CD4-positive, alpha-beta memory T cell (primary cell): ENCODE data around the gene RUVBL2. TPM values are rescaled to one million over a fixed set of nuclear protein-coding genes. Genes with fewer than 3 reads are reported as not detected.

Source experiments
- CTCF ChIA-PET: fragments of 350-600 bp; sonication (Branson Sonifier 250); formaldehyde crosslinking; loops from one replicate; lab custom pipeline; 2021; ENCODE audit warnings: inconsistent platforms; ENCODE audit not compliant: partially characterized antibody; lab: Charles Lee
- POLR2A ChIA-PET: fragments of 350-600 bp; sonication (Branson Sonifier 250); formaldehyde crosslinking; loops from one replicate; lab custom pipeline; 2021; ENCODE audit not compliant: partially characterized antibody; lab: Charles Lee
- DNase-seq, 5 donors: peaks; one replicate each; pipeline versions ENCODE4 v3.0.0 to v3.0.0-alpha.2; 2020 to 2022; ENCODE audit warnings: mixed read lengths in 1 of 5
- H3K27ac ChIP-seq: one replicate; pipeline ENCODE4 v1.7.0; 2013; ENCODE audit warnings: low read depth, low read length
- H3K27me3 ChIP-seq: 2 replicates; pipeline ENCODE4 v1.7.0; 2013; ENCODE audit warnings: mild to moderate bottlenecking, low read length, moderate library complexity; ENCODE audit not compliant: insufficient read depth
- H3K36me3 ChIP-seq: 2 replicates; pipeline ENCODE4 v1.7.0; 2013; ENCODE audit warnings: mild to moderate bottlenecking, low read length, moderate library complexity; ENCODE audit not compliant: insufficient read depth
- H3K4me1 ChIP-seq: 2 replicates; pipeline ENCODE4 v1.7.0; 2013; ENCODE audit warnings: mild to moderate bottlenecking, low read length, moderate library complexity; ENCODE audit not compliant: insufficient read depth
- H3K4me3 ChIP-seq, 2 donors: one replicate each; pipeline ENCODE4 v1.7.0; 2013; ENCODE audit warnings: low read length in 2 of 2, mild to moderate bottlenecking in 1 of 2
- H3K9me3 ChIP-seq, 2 donors: one replicate each; pipeline ENCODE4 v1.7.0; 2013; ENCODE audit warnings: low read length in 2 of 2, control low read depth in 1 of 2; ENCODE audit not compliant: control insufficient read depth in 1 of 2
- H3K27ac Mint-ChIP-seq, 7 donors: one replicate each; pipeline ENCODE4 v1.8.0; 2020 to 2021; ENCODE audit warnings: mixed read lengths in 7 of 7, mild to moderate bottlenecking in 6 of 7, inconsistent platforms in 3 of 7, moderate library complexity in 3 of 7
- H3K27me3 Mint-ChIP-seq, 2 donors: one replicate each; pipeline ENCODE4 v1.8.0; 2020 to 2021; ENCODE audit warnings: mixed read lengths in 2 of 2
- H3K36me3 Mint-ChIP-seq, 2 donors: one replicate each; pipeline ENCODE4 v1.8.0; 2020 to 2021; ENCODE audit warnings: mixed read lengths in 2 of 2, inconsistent platforms in 1 of 2, mild to moderate bottlenecking in 1 of 2
- H3K4me1 Mint-ChIP-seq, 4 donors: one replicate each; pipeline ENCODE4 v1.8.0; 2020 to 2021; ENCODE audit warnings: mixed read lengths in 4 of 4, mild to moderate bottlenecking in 1 of 4
- H3K4me3 Mint-ChIP-seq, 8 donors: one replicate each; pipeline ENCODE4 v1.8.0; 2020 to 2021; ENCODE audit warnings: mixed read lengths in 8 of 8, mild to moderate bottlenecking in 7 of 8, moderate library complexity in 6 of 8, inconsistent platforms in 3 of 8
- H3K9me3 Mint-ChIP-seq, 8 donors: one replicate each; pipeline ENCODE4 v1.8.0; 2020 to 2021; ENCODE audit warnings: mixed read lengths in 8 of 8, mild to moderate bottlenecking in 5 of 8, inconsistent platforms in 3 of 8, moderate library complexity in 1 of 8
- intact Hi-C: fragments of 100-400 bp; cut with micrococcal nuclease; formaldehyde crosslinking; loops from one replicate; pipeline ENCODE4 v1.15.1; 2023
- polyA plus RNA-seq, 2 donors: library from polyadenylated mRNA; unstranded; fragments of 300-500 nt; fragmentation: Illumina TruSeq; gene quantifications; one replicate each; pipeline ENCODE4 v1.2.3, GENCODE V29; 2021
- total RNA-seq, 2 experiments: library from RNA; stranded (reverse); gene quantifications; one replicate each; pipeline ENCODE4 v1.2.3, GENCODE V29; 2021

Gene RUVBL2
- total and polyA plus RNA-seq, 4 experiments from 2014 or later, result 27.9 to 51.9 (median 38.6) TPM

DNA sequence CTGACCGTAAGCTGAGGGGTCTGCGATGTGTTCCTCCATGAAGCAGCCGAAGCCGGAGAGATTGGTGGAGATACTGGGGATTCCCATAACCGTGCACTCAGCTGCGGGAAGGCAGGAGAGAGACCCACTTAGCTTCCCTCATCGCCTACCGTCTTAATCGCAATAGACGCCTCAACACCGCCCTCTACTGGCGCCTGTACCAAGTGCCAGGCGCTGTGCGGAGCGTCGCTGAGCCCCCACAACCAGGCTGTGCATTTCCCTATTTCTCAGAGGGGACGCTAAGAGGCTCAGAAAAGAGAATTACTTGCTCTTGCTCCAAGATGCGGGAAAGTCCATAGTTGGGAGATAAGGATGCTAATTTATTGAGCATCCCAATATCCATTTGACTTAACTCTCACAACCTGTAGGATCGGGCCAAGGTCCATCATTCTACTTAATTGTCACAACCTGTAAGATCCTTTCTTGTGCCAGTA is 22.7 kb upstream of the RUVBL2 start:
- H3K9me3 ChIP-seq, result no peaks in the 10 kb centered on the region
- Mint-ChIP-seq H3K4me1 (peaks cover 8 to 24% (median 17%) of the 10 kb centered on the region in 4 donors), H3K4me3 (peak overlapping the region in 1 of 8 donors; percentile 6), H3K27ac (peak overlapping the region in 5 of 7 donors; percentile 27 to 80 (median 64)), H3K9me3 (no peaks in the 10 kb centered on the region), H3K36me3 (peaks cover 23 to 41% of the 10 kb centered on the region in 2 donors), H3K27me3 (no peaks in the 10 kb centered on the region)
- no peak overlapping the region for H3K27ac ChIP-seq
- no peak overlapping the region for H3K4me3 ChIP-seq
- intact Hi-C loops, result loop anchor here (1.0 kb wide), 3 partner anchors 136 to 183 kb away; no protein-coding TSS in a partner anchor
- H3K27me3 ChIP-seq, result no peaks in the 10 kb centered on the region
- POLR2A ChIA-PET, result interaction anchor here (0.6 to 1.7 kb wide), 14 partner anchors 9 to 326 kb away, joined by 3 to 12 read pairs (median 4); partner anchors contain the start of genes BAX, CA11, GYS1 and HSD17B14
- CTCF ChIA-PET, result interaction anchor here (0.6 to 5.7 kb wide), 30 partner anchors 9 to 607 kb away, joined by 3 to 71 read pairs (median 4); partner anchors contain the start of genes GYS1, HSD17B14, NUCB1 and RUVBL2
- peaks cover 26% of the 10 kb centered on the region for H3K36me3 ChIP-seq
- peak; percentile 67 to 77 (median 68) for DNase-seq
- peaks cover 19% of the 10 kb centered on the region for H3K4me1 ChIP-seq

DNA sequence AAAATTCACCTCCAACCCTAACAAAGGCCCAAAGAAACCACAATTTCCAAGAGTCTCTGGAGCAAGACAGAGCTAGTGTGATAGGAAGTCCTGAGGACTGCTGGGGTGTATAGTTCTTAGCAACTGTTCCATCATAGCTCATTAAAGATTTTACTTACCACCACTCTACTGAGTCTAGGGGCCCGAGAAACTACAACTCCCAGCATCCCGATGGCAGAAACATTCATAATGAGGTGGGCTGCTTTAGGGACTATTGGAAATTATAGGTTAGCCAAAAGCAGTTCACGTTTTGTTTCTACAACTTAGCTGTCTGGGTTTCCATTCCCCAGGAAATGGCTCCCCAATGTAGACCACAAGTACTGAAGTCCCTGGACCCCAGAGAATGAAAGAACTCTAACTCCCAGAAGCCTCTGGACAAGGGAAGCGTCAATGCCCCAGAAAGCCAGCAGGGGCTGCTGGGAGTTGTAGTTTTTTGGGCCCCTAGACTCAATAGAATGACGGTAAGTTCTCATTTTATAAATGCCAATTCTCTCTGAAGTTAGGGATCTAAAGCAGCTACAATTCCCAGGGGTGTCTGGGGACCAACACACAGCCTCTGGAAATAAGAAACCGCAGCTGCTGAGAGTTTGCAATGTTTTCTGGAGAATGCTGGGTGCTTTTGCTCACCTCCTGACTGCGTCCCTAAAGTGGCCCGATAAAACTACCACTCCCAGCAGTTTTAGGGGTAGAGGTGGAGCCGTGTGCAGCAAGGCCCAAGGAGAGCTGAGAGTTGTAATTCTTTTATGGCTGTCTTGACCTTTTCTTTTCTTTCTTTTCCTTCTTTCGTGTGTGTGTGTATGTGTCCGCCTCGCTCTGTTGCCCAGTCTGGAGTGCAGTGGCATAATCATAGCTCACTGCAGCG is 17.5 kb upstream of the RUVBL2 start:
- H3K27me3 Mint-ChIP-seq, result no peaks in the 10 kb centered on the region
- no peaks in the 10 kb centered on the region for H3K9me3 Mint-ChIP-seq
- POLR2A ChIA-PET, result interaction anchor here (0.6 to 5.9 kb wide), 3 partner anchors 9 to 17 kb away, joined by 3 to 47 read pairs (median 4); partner anchors contain the start of genes FTL, GYS1 and RUVBL2
- H3K36me3 ChIP-seq, result peaks cover 9% of the 10 kb centered on the region
- no peaks in the 10 kb centered on the region for H3K9me3 ChIP-seq
- peak overlapping the region in 3 of 7 donors; percentile 35 to 44 (median 41) for H3K27ac Mint-ChIP-seq
- H3K4me3 ChIP-seq, result no peak overlapping the region
- no peaks in the 10 kb centered on the region for H3K27me3 ChIP-seq
- peaks cover under 1 to 6% (median 2%) of the 10 kb centered on the region in 4 donors for H3K4me1 Mint-ChIP-seq
- peaks cover 15 to 27% of the 10 kb centered on the region in 2 donors for H3K36me3 Mint-ChIP-seq
- intact Hi-C loops, result no loop called here
- no peaks in the 10 kb centered on the region for H3K4me1 ChIP-seq
- DNase-seq, result peak in 4 of 5 donors; percentile 42 to 54 (median 46)
- no peak overlapping the region for H3K4me3 Mint-ChIP-seq
- CTCF ChIA-PET, result interaction anchor here (0.8 to 2.8 kb wide), 4 partner anchors 8 to 134 kb away, joined by 3 to 19 read pairs (median 6); partner anchors contain the start of genes GYS1 and RUVBL2
- no peak overlapping the region for H3K27ac ChIP-seq

DNA sequence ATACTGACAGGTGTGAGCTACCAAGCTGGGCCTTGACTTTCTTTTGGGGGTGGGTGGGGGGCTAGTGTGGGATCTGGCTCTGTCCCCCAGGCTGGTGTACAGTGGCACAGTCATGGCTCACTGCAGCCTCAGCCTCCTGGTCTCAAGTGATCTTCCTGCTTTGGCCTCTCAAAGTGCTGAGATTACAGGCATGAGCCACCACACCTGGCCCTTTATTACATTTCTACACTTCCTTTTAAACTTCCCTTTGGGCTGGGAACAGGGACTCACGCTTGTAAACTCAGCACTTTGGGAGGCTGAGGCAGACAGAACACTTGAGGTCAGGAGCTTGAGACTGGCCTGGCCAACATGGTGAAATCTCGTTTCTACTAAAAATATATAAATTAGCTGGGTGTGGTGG is 16.6 kb upstream of the RUVBL2 start:
- Histone ChIP-seq H3K4me3 (no peak overlapping the region), H3K36me3 (peaks cover 9% of the 10 kb centered on the region), H3K9me3 (no peaks in the 10 kb centered on the region), H3K27me3 (no peaks in the 10 kb centered on the region), H3K4me1 (no peaks in the 10 kb centered on the region), H3K27ac (no peak overlapping the region)
- Mint-ChIP-seq H3K27me3 (no peaks in the 10 kb centered on the region), H3K4me1 (peaks cover 0 to 6% (median 2%) of the 10 kb centered on the region in 4 donors), H3K36me3 (peaks cover 17 to 32% of the 10 kb centered on the region in 2 donors), H3K9me3 (no peaks in the 10 kb centered on the region), H3K27ac (no peak overlapping the region), H3K4me3 (no peak overlapping the region)
- intact Hi-C loops, result no loop called here
- POLR2A ChIA-PET, result interaction anchor here (1.2 to 5.9 kb wide), 2 partner anchors 10 to 16 kb away, joined by 5 to 47 read pairs; partner anchors contain the start of genes FTL, GYS1 and RUVBL2
- CTCF ChIA-PET, result interaction anchor here (1.0 to 2.8 kb wide), 5 partner anchors 8 to 135 kb away, joined by 3 to 19 read pairs (median 3); partner anchors contain the start of genes GYS1 and RUVBL2
- no peak for DNase-seq

DNA sequence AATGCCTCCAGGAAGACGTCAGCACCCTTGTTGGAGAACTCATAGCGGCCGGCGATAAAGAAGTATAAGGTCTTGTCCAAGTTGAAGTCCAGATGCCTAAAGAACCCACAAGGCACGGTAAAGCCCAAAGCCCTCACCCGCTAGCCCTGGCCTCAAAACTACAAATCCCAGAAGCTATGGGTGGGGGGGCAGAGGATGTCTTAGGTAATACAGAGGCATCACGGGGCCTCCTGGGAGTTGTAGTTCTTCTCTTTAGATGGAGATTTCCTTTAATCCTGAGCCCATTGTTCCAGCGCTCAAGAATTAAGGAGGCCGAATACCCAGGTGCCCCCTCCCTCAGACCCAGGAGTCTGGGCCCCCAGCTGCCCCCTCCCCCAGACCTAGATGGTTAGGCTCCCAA is 11.4 kb upstream of the RUVBL2 start:
- ChIA-PET CTCF (interaction anchor here (1.7 to 2.2 kb wide), 2 partner anchors 11 to 12 kb away, joined by 7 to 14 read pairs; partner anchors contain the start of genes GYS1 and RUVBL2), POLR2A (interaction anchor here (1.8 kb wide), 1 partner anchor 18 kb away, joined by 5 read pairs; no protein-coding TSS in a partner anchor)
- no peaks in the 10 kb centered on the region for H3K27me3 Mint-ChIP-seq
- no peaks in the 10 kb centered on the region for H3K4me1 Mint-ChIP-seq
- intact Hi-C loops, result no loop called here
- H3K27ac ChIP-seq, result no peak overlapping the region
- no peak for DNase-seq
- no peaks in the 10 kb centered on the region for H3K4me1 ChIP-seq
- H3K9me3 Mint-ChIP-seq, result no peaks in the 10 kb centered on the region
- peak overlapping the region in 1 of 7 donors; percentile 35 for H3K27ac Mint-ChIP-seq
- no peaks in the 10 kb centered on the region for H3K9me3 ChIP-seq
- no peaks in the 10 kb centered on the region for H3K27me3 ChIP-seq
- no peak overlapping the region for H3K4me3 Mint-ChIP-seq
- H3K36me3 ChIP-seq, result peaks cover 10% of the 10 kb centered on the region
- peaks cover 15 to 25% of the 10 kb centered on the region in 2 donors for H3K36me3 Mint-ChIP-seq
- no peak overlapping the region for H3K4me3 ChIP-seq

DNA sequence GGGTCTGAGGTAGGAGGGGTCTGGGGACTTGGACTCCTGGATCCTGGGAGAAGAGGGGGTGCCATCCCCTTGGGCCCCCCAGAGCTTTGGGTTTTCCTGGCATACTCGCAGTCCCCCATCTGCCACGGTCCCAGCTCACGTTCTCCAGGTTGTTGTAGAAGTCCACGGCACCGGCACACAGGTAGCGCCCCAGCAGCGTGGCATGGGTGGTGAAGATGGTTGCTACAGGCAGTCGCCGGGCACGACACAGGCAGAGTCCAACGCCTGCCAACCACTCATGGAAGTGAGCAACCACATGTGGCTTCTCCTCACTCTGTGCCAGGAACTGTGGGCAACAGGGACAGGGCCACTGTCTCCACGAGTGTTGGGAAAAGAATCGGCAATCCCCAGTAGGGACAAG is 8.0 kb upstream of the RUVBL2 start:
- intact Hi-C loops, result no loop called here
- Histone ChIP-seq H3K36me3 (peaks cover 10% of the 10 kb centered on the region), H3K9me3 (no peaks in the 10 kb centered on the region), H3K27ac (no peak overlapping the region), H3K4me1 (no peaks in the 10 kb centered on the region), H3K4me3 (no peak overlapping the region), H3K27me3 (no peaks in the 10 kb centered on the region)
- H3K9me3 Mint-ChIP-seq, result no peaks in the 10 kb centered on the region
- CTCF ChIA-PET, result interaction anchor here (0.9 to 1.8 kb wide), 2 partner anchors 15 to 197 kb away, joined by 4 read pairs; no protein-coding TSS in a partner anchor
- peaks cover 0 to 8% (median 6%) of the 10 kb centered on the region in 4 donors for H3K4me1 Mint-ChIP-seq
- no peak for DNase-seq
- H3K36me3 Mint-ChIP-seq, result peaks cover 8 to 31% of the 10 kb centered on the region in 2 donors
- POLR2A ChIA-PET, result interaction anchor here (1.5 kb wide), 1 partner anchor 15 kb away, joined by 3 read pairs; no protein-coding TSS in a partner anchor
- no peaks in the 10 kb centered on the region for H3K27me3 Mint-ChIP-seq
- H3K27ac Mint-ChIP-seq, result no peak overlapping the region
- H3K4me3 Mint-ChIP-seq, result no peak overlapping the region

DNA sequence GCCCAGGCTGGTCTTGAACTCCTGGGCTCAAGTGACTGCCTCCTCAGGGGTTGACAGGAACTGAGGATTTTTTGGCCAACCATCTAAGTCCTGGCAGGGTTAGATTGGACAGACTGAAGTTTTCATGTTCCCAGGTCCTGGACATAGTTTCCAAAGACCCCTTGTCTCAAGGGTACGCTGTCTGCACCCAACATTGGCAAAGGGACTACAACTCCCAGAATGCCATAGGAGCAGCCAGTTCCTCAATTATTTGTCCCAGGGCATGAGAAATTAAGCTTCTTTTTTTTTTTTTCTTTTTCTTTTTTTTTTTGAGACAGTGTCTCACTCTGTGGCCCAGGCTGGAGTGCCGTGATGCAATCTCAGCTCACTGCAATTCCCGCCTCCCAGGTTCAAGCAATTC is 7.5 kb upstream of the RUVBL2 start:
- no peak overlapping the region for H3K4me3 Mint-ChIP-seq
- ChIA-PET POLR2A (no interaction called here), CTCF (interaction anchor here (0.9 to 1.8 kb wide), 3 partner anchors 14 to 198 kb away, joined by 3 to 4 read pairs (median 4); no protein-coding TSS in a partner anchor)
- peaks cover 10% of the 10 kb centered on the region for H3K36me3 ChIP-seq
- intact Hi-C loops, result no loop called here
- H3K4me3 ChIP-seq, result no peak overlapping the region
- no peak for DNase-seq
- no peaks in the 10 kb centered on the region for H3K27me3 Mint-ChIP-seq
- no peaks in the 10 kb centered on the region for H3K27me3 ChIP-seq
- peaks cover 8 to 31% of the 10 kb centered on the region in 2 donors for H3K36me3 Mint-ChIP-seq
- H3K27ac Mint-ChIP-seq, result no peak overlapping the region
- peaks cover 4 to 12% (median 7%) of the 10 kb centered on the region in 4 donors for H3K4me1 Mint-ChIP-seq
- H3K9me3 ChIP-seq, result no peaks in the 10 kb centered on the region
- no peak overlapping the region for H3K27ac ChIP-seq
- H3K4me1 ChIP-seq, result peaks cover 4% of the 10 kb centered on the region
- H3K9me3 Mint-ChIP-seq, result no peaks in the 10 kb centered on the region
